ENCODE measurements around the gene NDUFS7. TPM values are rescaled to one million over a fixed set of nuclear protein-coding genes. Genes with fewer than 3 reads are reported as not detected.

Gene NDUFS7
- total RNA-seq, 1 donor from 2014 or later = 71.7 TPM

- no peaks in the 10 kb centered on the region for H3K27me3 Mint-ChIP-seq (ENCODE audit: unreplicated experiment)
- peaks cover 12% of the 10 kb centered on the region for H3K36me3 Mint-ChIP-seq (ENCODE audit: unreplicated experiment)
- peaks cover 61% of the 10 kb centered on the region for H3K4me1 Mint-ChIP-seq (ENCODE audit: unreplicated experiment)
- no peak overlapping the region for H3K4me3 Mint-ChIP-seq (ENCODE audit: unreplicated experiment)
- TF ChIP-seq CTCF (IDR thresholded peaks at IDR 0.05) = no peak
- DNase-seq (ENCODE audit: extremely low spot score, unreplicated experiment) = no peak
- peak overlapping the region; percentile 44 for H3K27ac Mint-ChIP-seq (ENCODE audit: unreplicated experiment)
- H3K9me3 Mint-ChIP-seq (ENCODE audit: unreplicated experiment) = no peaks in the 10 kb centered on the region
These were observed 27.8 kb downstream of the NDUFS7 start for GRCh38 chr19:1411255-1412191.

DNA sequence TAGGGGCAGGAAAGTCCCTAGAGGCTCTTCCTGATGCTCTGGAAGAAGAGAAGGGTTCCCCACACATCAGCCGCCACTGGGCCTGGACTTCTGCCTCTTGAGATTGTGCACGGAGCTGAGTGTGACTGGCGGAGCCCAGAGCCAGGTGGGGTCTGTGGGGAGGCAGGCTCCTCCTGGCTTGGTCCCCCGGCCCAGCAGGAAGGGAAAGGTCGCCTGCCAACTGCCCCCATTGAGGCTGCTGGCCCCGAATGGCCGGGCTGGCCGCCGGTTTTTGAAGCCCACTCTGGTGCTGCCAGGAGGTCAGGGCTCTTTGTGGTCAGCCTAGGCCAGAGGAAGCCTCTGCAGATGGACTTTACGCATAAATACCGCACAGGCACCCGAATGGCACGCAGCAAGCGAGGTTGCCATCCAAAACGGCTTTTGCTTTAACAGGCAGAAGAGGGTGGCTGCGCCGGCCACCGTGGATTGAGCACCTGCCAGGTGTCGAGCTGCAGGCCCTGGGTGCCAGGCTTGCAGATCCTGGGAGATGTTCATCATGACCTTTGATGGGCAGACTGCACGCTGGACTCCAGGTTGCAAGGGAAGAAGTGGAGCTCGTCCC lies 28.7 kb downstream of the NDUFS7 start:
- Mint-ChIP-seq H3K9me3 (ENCODE audit: unreplicated experiment) (no peaks in the 10 kb centered on the region), H3K4me1 (ENCODE audit: unreplicated experiment) (peaks cover 68% of the 10 kb centered on the region), H3K4me3 (ENCODE audit: unreplicated experiment) (no peak overlapping the region), H3K27ac (ENCODE audit: unreplicated experiment) (no peak overlapping the region), H3K36me3 (ENCODE audit: unreplicated experiment) (peaks cover 13% of the 10 kb centered on the region), H3K27me3 (ENCODE audit: unreplicated experiment) (no peaks in the 10 kb centered on the region)
- TF ChIP-seq CTCF (IDR thresholded peaks at IDR 0.05) = no peak
- no peak for DNase-seq (ENCODE audit: extremely low spot score, unreplicated experiment)

DNA sequence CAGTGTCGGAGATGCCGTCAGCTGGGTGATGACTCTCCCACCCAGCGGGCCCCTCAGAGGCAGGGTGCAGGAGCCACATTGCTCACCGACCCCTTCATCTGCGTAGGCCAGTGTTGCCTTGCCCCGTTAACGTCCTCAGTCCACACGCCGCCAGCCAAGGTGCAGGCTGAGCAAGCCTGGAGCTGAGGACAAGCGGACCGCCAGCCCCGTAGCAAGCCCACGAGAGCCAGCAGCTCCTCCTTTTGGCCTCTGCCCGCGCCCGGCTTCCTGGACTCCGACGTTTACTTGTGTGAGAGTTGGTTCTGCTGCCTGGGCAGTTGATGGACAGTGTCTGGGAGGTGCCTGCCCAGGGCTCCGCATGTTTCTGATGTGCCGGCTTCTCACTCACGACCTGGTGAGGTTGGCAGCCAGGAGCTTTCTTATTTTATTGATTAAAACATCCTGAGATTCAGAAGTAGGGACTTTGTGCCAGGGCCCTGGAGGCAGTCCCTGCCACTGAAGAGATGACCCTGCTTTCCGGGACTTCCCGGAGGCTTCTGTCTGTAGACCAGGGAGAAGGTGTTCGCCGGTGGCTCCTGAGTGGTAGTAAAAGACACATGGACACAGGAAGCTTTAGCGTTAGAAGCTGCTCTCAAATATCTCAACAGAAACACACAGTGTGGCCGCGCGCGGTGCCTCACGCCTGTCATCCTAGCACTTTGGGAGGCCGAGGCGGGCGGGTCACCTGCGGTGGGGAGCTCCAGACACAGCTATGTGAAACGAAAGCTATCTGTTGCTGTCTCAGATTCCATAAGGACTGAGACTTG lies 29.5 kb downstream of the NDUFS7 start:
- Mint-ChIP-seq H3K27ac (ENCODE audit: unreplicated experiment) (peak overlapping the region; percentile 44), H3K4me3 (ENCODE audit: unreplicated experiment) (no peak overlapping the region), H3K27me3 (ENCODE audit: unreplicated experiment) (no peaks in the 10 kb centered on the region), H3K9me3 (ENCODE audit: unreplicated experiment) (no peaks in the 10 kb centered on the region), H3K4me1 (ENCODE audit: unreplicated experiment) (peaks cover 71% of the 10 kb centered on the region), H3K36me3 (ENCODE audit: unreplicated experiment) (peaks cover 15% of the 10 kb centered on the region)
- TF ChIP-seq CTCF (IDR thresholded peaks at IDR 0.05) = no peak
- DNase-seq (ENCODE audit: extremely low spot score, unreplicated experiment) = no peak

GRCh38 chr19:1416014-1416841 lies 32.5 kb downstream of the NDUFS7 start:
- Mint-ChIP-seq H3K27ac (ENCODE audit: unreplicated experiment) (peak overlapping the region; percentile 95), H3K4me1 (ENCODE audit: unreplicated experiment) (peaks cover 48% of the 10 kb centered on the region), H3K36me3 (ENCODE audit: unreplicated experiment) (peaks cover 15% of the 10 kb centered on the region), H3K9me3 (ENCODE audit: unreplicated experiment) (no peaks in the 10 kb centered on the region), H3K4me3 (ENCODE audit: unreplicated experiment) (peak overlapping the region; percentile 71), H3K27me3 (ENCODE audit: unreplicated experiment) (no peaks in the 10 kb centered on the region)
- no peak for TF ChIP-seq CTCF (IDR thresholded peaks at IDR 0.05)
- DNase-seq (ENCODE audit: extremely low spot score, unreplicated experiment) = no peak

Data from osteocyte (in vitro differentiated cells).